ENCODE results near the gene SLC9A9. TPM values are rescaled to one million over a fixed set of nuclear protein-coding genes. Genes with fewer than 3 reads are reported as not detected.

Gene SLC9A9
- total and polyA plus RNA-seq, 2 of the 8 experiments (the other 6 are each of a cell fraction or from before 2014, with no cell fraction given) = 0.48 to 1.1 TPM

DNA sequence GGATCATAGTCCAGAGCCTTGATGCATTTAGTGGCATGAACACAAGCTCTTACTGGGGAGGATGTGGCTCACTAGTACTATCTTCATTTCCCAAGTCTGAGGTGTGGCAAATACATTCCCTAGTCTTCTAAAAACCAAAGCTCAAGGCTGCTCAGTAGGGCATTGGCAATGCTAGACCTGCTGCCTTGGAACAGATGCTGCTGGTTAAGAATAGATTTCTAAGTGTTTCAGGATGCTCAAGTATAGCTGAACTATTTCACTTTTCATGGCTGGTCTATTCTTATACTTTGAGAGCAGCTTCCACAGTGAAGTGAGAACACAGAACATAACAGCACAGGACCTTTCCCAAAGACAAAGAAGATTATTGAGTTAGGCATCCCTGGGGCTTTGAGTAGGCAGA, 549.9 kb downstream of the SLC9A9 start (continued):
- TF ChIP-seq KDM5A (IDR thresholded peaks at IDR 0.05; ENCODE audit: low read length) = no peak
